Stimulated activated naive CD8-positive, alpha-beta T cell treated with anti-CD3 and anti-CD28 coated beads, Interleukin-15, Interleukin-2, amounts not matched to agents 100 ng/mL and 50 ng/mL, for 24 hours (primary cell): ENCODE results near the gene PAPPA.

Source experiments
- H3K27ac Mint-ChIP-seq: one replicate; pipeline ENCODE4 v1.8.0; 2021; ENCODE audit warnings: mild to moderate bottlenecking, mixed read lengths
- H3K27me3 Mint-ChIP-seq: one replicate; pipeline ENCODE4 v1.8.0; 2021; ENCODE audit warnings: mixed read lengths
- H3K36me3 Mint-ChIP-seq: one replicate; pipeline ENCODE4 v1.8.0; 2021; ENCODE audit warnings: low read depth, mixed read lengths
- H3K4me1 Mint-ChIP-seq: one replicate; pipeline ENCODE4 v1.8.0; 2021; ENCODE audit warnings: low read depth, mixed read lengths
- H3K4me3 Mint-ChIP-seq: one replicate; pipeline ENCODE4 v1.8.0; 2021; ENCODE audit warnings: mild to moderate bottlenecking, mixed read lengths
- H3K9me3 Mint-ChIP-seq: one replicate; pipeline ENCODE4 v1.8.0; 2021; ENCODE audit warnings: mixed read lengths

PAPPA gene

GRCh38 chr9:116142706-116143492, 10.7 kb upstream of the PAPPA start:
- no peak overlapping the region for H3K4me3 Mint-ChIP-seq
- H3K4me1 Mint-ChIP-seq: no peaks in the 10 kb centered on the region

GRCh38 chr9:116144038-116144437, 9.6 kb upstream of the PAPPA start:
- Mint-ChIP-seq H3K4me1 (no peaks in the 10 kb centered on the region), H3K4me3 (no peak overlapping the region), H3K27me3 (peaks cover 23% of the 10 kb centered on the region), H3K9me3 (peaks cover 4% of the 10 kb centered on the region), H3K27ac (no peak overlapping the region), H3K36me3 (no peaks in the 10 kb centered on the region)

More at GRCh38 chr9:116142706-116143492, 10.7 kb upstream of the PAPPA start:
- H3K27me3 Mint-ChIP-seq: peaks cover 17% of the 10 kb centered on the region
- H3K9me3 Mint-ChIP-seq: peaks cover 4% of the 10 kb centered on the region
- no peak overlapping the region for H3K27ac Mint-ChIP-seq
- no peaks in the 10 kb centered on the region for H3K36me3 Mint-ChIP-seq

GRCh38 chr9:116144555-116144954, 9.0 kb upstream of the PAPPA start:
- Mint-ChIP-seq H3K27ac (no peak overlapping the region), H3K27me3 (peaks cover 19% of the 10 kb centered on the region), H3K4me1 (no peaks in the 10 kb centered on the region), H3K36me3 (no peaks in the 10 kb centered on the region), H3K4me3 (no peak overlapping the region), H3K9me3 (peaks cover 4% of the 10 kb centered on the region)

- no peaks in the 10 kb centered on the region for H3K36me3 Mint-ChIP-seq
- H3K9me3 Mint-ChIP-seq: peaks cover 4% of the 10 kb centered on the region
- H3K4me3 Mint-ChIP-seq: no peak overlapping the region
- H3K27me3 Mint-ChIP-seq: peaks cover 22% of the 10 kb centered on the region
- no peaks in the 10 kb centered on the region for H3K4me1 Mint-ChIP-seq
- no peak overlapping the region for H3K27ac Mint-ChIP-seq
Observed at GRCh38 chr9:116145036-116145435, 8.6 kb upstream of the PAPPA start.

- H3K4me3 Mint-ChIP-seq: no peak overlapping the region
- H3K27me3 Mint-ChIP-seq: peaks cover 48% of the 10 kb centered on the region
- no peak overlapping the region for H3K27ac Mint-ChIP-seq
- no peaks in the 10 kb centered on the region for H3K4me1 Mint-ChIP-seq
- H3K9me3 Mint-ChIP-seq: peaks cover 9% of the 10 kb centered on the region
- no peaks in the 10 kb centered on the region for H3K36me3 Mint-ChIP-seq
Observed at GRCh38 chr9:116147821-116148220, 5.8 kb upstream of the PAPPA start.

GRCh38 chr9:116149844-116150243, 3.7 kb upstream of the PAPPA start:
- peaks cover 10% of the 10 kb centered on the region for H3K4me1 Mint-ChIP-seq
- H3K36me3 Mint-ChIP-seq: no peaks in the 10 kb centered on the region
- peaks cover 5% of the 10 kb centered on the region for H3K9me3 Mint-ChIP-seq
- H3K27ac Mint-ChIP-seq: no peak overlapping the region
- peaks cover 57% of the 10 kb centered on the region for H3K27me3 Mint-ChIP-seq
- H3K4me3 Mint-ChIP-seq: no peak overlapping the region

GRCh38 chr9:116151199-116151598, 2.4 kb upstream of the PAPPA start:
- peaks cover 5% of the 10 kb centered on the region for H3K9me3 Mint-ChIP-seq
- peaks cover 68% of the 10 kb centered on the region for H3K27me3 Mint-ChIP-seq

GRCh38 chr9:116151966-116152381, 1.6 kb upstream of the PAPPA start:
- no peak overlapping the region for H3K27ac Mint-ChIP-seq
- H3K4me1 Mint-ChIP-seq: peaks cover 18% of the 10 kb centered on the region
- no peak overlapping the region for H3K4me3 Mint-ChIP-seq
- peaks cover 5% of the 10 kb centered on the region for H3K9me3 Mint-ChIP-seq
- H3K36me3 Mint-ChIP-seq: no peaks in the 10 kb centered on the region
- peaks cover 70% of the 10 kb centered on the region for H3K27me3 Mint-ChIP-seq

More at GRCh38 chr9:116151199-116151598, 2.4 kb upstream of the PAPPA start:
- Mint-ChIP-seq H3K4me3 (no peak overlapping the region), H3K4me1 (peaks cover 18% of the 10 kb centered on the region), H3K27ac (no peak overlapping the region), H3K36me3 (no peaks in the 10 kb centered on the region)

- Mint-ChIP-seq H3K27ac (no peak overlapping the region), H3K27me3 (peaks cover 72% of the 10 kb centered on the region), H3K4me3 (no peak overlapping the region), H3K9me3 (peaks cover 5% of the 10 kb centered on the region), H3K36me3 (no peaks in the 10 kb centered on the region), H3K4me1 (peaks cover 18% of the 10 kb centered on the region)
Observed at GRCh38 chr9:116152390-116152789, 1.2 kb upstream of the PAPPA start.

- peaks cover 5% of the 10 kb centered on the region for H3K9me3 Mint-ChIP-seq
- H3K27me3 Mint-ChIP-seq: peaks cover 77% of the 10 kb centered on the region
- no peak overlapping the region for H3K4me3 Mint-ChIP-seq
Observed at GRCh38 chr9:116152941-116153764, 438 bp upstream of the PAPPA start.

GRCh38 chr9:116154334-116154975, 864 bp downstream of the PAPPA start:
- Mint-ChIP-seq H3K36me3 (no peaks in the 10 kb centered on the region), H3K4me3 (no peak overlapping the region), H3K4me1 (peaks cover 18% of the 10 kb centered on the region), H3K27ac (no peak overlapping the region), H3K9me3 (peaks cover 5% of the 10 kb centered on the region), H3K27me3 (peaks cover 81% of the 10 kb centered on the region)

More at GRCh38 chr9:116152941-116153764, 438 bp upstream of the PAPPA start:
- no peaks in the 10 kb centered on the region for H3K36me3 Mint-ChIP-seq
- peaks cover 18% of the 10 kb centered on the region for H3K4me1 Mint-ChIP-seq
- H3K27ac Mint-ChIP-seq: no peak overlapping the region

- Mint-ChIP-seq H3K9me3 (peaks cover 5% of the 10 kb centered on the region), H3K36me3 (no peaks in the 10 kb centered on the region), H3K4me3 (no peak overlapping the region), H3K4me1 (peaks cover 18% of the 10 kb centered on the region), H3K27ac (no peak overlapping the region), H3K27me3 (peaks cover 79% of the 10 kb centered on the region)
Observed at GRCh38 chr9:116154976-116155697, 1.5 kb downstream of the PAPPA start.

GRCh38 chr9:116155698-116156039, 2.1 kb downstream of the PAPPA start:
- peaks cover 74% of the 10 kb centered on the region for H3K27me3 Mint-ChIP-seq
- no peaks in the 10 kb centered on the region for H3K36me3 Mint-ChIP-seq

GRCh38 chr9:116156621-116157314, 3.2 kb downstream of the PAPPA start:
- Mint-ChIP-seq H3K36me3 (no peaks in the 10 kb centered on the region), H3K27ac (no peak overlapping the region), H3K9me3 (no peaks in the 10 kb centered on the region), H3K4me3 (no peak overlapping the region), H3K4me1 (peaks cover 18% of the 10 kb centered on the region), H3K27me3 (peaks cover 70% of the 10 kb centered on the region)

More at GRCh38 chr9:116155698-116156039, 2.1 kb downstream of the PAPPA start:
- Mint-ChIP-seq H3K4me1 (peaks cover 18% of the 10 kb centered on the region), H3K27ac (no peak overlapping the region), H3K9me3 (peaks cover 5% of the 10 kb centered on the region), H3K4me3 (no peak overlapping the region)
